Measurements from ENCODE around the gene TST.
A peak's percentile ranks its signal among the peaks of the same experiment; 100 is the strongest.

The TST gene

GRCh38 chr22:37053310-37054055 lies 34.2 kb upstream of the TST start:
- no peak for DNase-seq (ENCODE audit: extremely low read depth, low read depth)
- TF ChIP-seq, protein P1, sequence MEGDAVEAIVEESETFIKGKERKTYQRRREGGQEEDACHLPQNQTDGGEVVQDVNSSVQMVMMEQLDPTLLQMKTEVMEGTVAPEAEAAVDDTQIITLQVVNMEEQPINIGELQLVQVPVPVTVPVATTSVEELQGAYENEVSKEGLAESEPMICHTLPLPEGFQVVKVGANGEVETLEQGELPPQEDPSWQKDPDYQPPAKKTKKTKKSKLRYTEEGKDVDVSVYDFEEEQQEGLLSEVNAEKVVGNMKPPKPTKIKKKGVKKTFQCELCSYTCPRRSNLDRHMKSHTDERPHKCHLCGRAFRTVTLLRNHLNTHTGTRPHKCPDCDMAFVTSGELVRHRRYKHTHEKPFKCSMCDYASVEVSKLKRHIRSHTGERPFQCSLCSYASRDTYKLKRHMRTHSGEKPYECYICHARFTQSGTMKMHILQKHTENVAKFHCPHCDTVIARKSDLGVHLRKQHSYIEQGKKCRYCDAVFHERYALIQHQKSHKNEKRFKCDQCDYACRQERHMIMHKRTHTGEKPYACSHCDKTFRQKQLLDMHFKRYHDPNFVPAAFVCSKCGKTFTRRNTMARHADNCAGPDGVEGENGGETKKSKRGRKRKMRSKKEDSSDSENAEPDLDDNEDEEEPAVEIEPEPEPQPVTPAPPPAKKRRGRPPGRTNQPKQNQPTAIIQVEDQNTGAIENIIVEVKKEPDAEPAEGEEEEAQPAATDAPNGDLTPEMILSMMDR (IDR thresholded peaks at IDR 0.05; ENCODE audit: low read depth, low read length, missing control alignments), result no peak
- no peak overlapping the region for H3K4me3 ChIP-seq (replicated peaks; ENCODE audit: low read depth, low read length)

- H3K4me3 ChIP-seq (replicated peaks; ENCODE audit: low read depth, low read length), result peak overlapping the region; percentile 66
- TF ChIP-seq, protein P1 (IDR thresholded peaks at IDR 0.05; ENCODE audit: low read depth, low read length, missing control alignments), result no peak
- DNase-seq (ENCODE audit: extremely low read depth, low read depth), result no peak
Observed at GRCh38 chr22:37052386-37053309, 33.4 kb upstream of the TST start.

GRCh38 chr22:37051391-37052385 lies 32.4 kb upstream of the TST start, which contains the start of gene KCTD17:
KCTD17 (plus strand) TSS chr22:37051742; CDS start chr22:37051761, 19 bp downstream.
- H3K4me3 ChIP-seq (replicated peaks; ENCODE audit: low read depth, low read length), result peak within 1 kb of the TSS; percentile 66
- TF ChIP-seq, protein P1 (IDR thresholded peaks at IDR 0.05; ENCODE audit: low read depth, low read length, missing control alignments), result no peak
- DNase-seq (ENCODE audit: extremely low read depth, low read depth), result no peak

GRCh38 chr22:37050913-37051312 lies 31.7 kb upstream of the TST start:
- no peak for DNase-seq (ENCODE audit: extremely low read depth, low read depth)
- peak overlapping the region; percentile 66; the same call in 1 of the 2 replicates for H3K4me3 ChIP-seq (replicated peaks; ENCODE audit: low read depth, low read length)
- TF ChIP-seq, protein P1 (IDR thresholded peaks at IDR 0.05; ENCODE audit: low read depth, low read length, missing control alignments), result no peak

- TF ChIP-seq, protein P1 (IDR thresholded peaks at IDR 0.05; ENCODE audit: low read depth, low read length, missing control alignments), result no peak
- H3K4me3 ChIP-seq (replicated peaks; ENCODE audit: low read depth, low read length), result no peak overlapping the region
- no peak for DNase-seq (ENCODE audit: extremely low read depth, low read depth)
Observed at GRCh38 chr22:37049224-37049623, 30.0 kb upstream of the TST start.

DNA sequence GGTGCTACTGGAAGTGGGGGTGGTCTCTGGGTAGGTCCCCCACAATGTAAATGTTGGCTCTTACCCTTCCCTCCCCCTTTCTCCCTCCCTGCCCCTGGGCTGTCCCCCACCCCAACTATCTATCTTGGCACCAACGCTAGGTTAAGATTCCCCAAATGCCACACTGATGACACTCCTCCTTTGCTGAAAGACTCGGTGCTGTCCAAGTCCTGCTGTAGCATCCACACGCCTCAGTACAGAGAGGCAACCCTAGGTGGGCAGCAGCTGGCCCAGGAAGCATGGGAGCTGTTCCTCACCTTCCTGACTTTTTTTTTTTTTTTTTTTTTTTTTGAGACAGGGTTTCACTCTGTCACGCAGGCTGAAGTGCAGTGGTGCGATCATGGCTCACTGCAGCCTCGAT lies 28.9 kb upstream of the TST start:
- no peak overlapping the region for H3K4me3 ChIP-seq (replicated peaks; ENCODE audit: low read depth, low read length)
- TF ChIP-seq, protein P1 (IDR thresholded peaks at IDR 0.05; ENCODE audit: low read depth, low read length, missing control alignments), result no peak
- no peak for DNase-seq (ENCODE audit: extremely low read depth, low read depth)

Data from HFF-Myc (cell line).